Myocyte (in vitro differentiated cells): ENCODE results near the gene RUNX1. TPM values are rescaled to one million over a fixed set of nuclear protein-coding genes. Genes with fewer than 3 reads are reported as not detected.
A peak's percentile ranks its signal among the peaks of the same experiment; 100 is the strongest.

Experiments
- DNase-seq: peaks from one replicate; pipeline ENCODE4 v3.0.0-alpha.2; 2012; ENCODE audit warnings: low read depth
- total RNA-seq: library from RNA; depleted of rRNA; stranded (reverse); fragments of >200 nt; gene quantifications from 2 replicates; pipeline ENCODE4 v1.2.3, GENCODE V29; 2014

The RUNX1 gene
- total RNA-seq, 1 donor from 2014 or later = 166 TPM

DNA sequence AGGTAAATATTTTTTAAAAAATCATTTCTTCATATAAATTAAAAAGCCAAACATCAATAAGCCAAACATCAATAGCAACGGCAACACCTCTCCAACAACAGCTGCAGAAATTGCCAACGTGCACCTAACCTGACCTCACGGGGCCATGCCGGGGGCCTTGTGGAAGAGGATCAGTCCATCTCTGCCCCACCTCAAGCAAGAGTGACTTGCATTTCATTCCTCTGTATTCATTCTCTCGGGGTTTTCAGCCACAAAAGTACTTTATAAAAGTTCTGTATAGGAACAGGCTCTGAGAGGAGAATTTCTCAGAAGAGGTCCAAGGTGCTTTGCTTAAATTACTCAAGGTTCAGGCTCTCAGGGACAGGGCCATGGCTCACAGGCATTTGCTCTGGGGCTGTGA, 100.9 kb downstream of the RUNX1 start:
- no peak for DNase-seq

DNA sequence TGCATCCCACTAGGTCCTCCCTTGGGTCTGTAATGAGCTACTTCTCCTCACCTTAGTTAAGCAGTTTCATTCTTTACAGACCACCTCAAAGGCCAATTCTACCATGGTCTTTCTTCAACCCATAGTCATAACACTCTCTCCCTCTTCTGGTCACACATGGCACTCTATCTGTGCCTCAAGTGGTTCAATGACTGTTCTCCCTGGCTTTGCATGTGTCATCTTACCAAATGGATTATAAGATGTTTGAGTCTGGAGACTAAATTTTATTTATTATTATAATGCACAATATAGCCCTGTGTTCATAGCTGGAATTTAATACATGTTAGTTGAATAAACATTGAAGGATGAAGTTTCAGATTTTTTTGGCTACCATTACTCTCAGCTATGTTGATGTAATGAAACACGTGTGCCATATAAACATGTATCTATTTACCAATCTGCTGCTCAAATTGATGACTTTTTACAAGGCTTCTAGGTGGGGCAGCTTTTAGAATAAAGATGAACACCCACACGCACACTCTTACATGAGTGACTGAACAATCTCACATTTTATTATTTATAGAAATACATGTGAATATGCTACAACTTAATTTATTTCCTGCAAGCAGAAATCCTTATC, 102.1 kb downstream of the RUNX1 start:
- no peak for DNase-seq

DNA sequence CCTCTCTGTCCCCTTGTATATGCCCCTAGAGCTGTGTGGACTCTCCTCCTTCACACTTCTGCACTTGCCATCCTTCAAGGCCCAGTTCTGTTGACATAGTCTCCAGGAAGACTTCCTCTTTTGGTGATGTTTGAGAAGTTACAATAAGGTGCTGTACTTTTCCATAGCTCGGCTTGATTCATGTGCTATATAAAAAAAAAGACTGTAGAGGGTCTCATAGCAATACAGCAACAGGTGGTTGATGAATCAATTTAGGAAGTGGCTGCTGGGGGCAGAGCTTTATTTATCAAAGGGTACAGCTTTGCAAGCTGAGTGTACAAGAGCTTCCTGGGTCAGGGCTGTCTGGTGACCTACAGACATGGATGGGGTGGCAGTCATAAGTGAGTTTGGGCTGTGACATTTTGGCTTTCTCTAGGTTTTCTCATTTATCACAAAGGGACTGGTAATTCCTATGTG, 102.7 kb downstream of the RUNX1 start:
- peak; percentile 29 for DNase-seq

DNA sequence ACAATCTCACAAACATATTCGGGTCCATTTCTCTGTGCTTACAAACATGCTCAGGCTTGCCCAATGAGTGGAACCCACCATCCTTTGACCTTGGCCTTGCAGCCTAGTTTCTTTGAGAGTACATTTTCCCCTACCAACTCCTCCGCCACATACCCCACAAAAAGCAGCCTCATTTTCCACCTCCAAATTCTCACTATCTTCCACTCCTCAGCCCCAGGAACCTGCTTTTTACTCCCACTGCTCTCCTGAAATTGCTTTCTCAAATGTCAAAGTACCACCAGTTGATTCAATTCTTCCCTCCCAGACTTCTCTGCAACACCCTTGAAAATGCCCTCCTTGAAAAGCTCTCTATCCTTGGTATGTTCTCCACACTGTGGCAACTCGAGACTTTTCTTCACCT, 103.8 kb downstream of the RUNX1 start:
- no peak for DNase-seq

DNA sequence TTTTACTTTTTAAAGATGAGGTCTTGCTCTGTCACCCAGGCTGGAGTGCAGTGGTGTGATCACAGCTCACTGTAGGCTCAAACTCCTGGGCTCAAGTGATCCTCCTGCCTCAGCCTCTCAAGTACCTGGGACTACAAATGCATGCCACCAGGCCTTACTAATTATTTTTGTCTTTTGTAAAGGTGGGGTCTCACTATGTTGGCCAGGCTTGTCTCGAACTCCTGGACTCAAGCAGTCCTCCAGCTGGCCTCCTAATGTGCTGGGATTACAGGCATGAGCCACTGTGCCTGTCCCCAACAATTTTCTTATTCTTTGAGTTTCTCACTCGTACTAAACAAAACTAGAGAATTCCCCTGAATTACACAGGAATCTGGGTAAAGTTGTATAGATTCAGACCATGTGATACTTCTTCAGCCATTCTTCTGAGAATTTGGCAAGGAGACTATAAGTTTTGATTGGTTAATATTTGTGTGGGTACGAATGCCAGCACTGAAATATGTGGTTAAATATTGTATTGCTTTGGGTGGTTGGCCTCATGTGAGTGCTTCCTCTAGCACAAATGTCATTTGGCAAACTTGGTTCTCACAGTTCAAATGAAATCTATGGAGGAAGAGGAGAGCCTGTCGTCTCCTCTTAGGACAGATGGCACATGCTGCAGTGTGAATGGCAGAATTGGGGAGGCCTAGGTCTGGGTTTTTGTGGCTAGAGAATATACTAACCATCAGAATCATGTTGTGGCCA, 104.9 kb downstream of the RUNX1 start:
- DNase-seq = no peak

DNA sequence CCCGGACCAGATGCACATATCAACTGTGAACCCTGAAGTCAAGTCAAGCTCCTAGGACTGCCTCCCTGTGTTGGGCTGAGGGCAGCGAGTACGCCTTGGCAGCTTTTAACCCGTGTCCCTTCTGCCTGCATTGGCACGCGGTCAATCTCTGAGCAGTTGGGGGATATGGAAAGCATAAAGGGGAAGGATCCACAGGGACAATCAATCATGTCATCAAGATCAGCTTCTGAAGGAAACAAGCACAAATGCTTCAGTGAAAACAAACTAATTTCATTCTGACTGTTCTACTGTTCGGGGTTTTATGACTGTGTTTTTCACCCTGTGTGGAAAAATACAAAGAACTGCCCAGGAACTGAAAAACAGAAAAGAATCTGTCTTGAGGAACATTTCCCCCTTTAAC, 106.2 kb downstream of the RUNX1 start:
- no peak for DNase-seq

DNA sequence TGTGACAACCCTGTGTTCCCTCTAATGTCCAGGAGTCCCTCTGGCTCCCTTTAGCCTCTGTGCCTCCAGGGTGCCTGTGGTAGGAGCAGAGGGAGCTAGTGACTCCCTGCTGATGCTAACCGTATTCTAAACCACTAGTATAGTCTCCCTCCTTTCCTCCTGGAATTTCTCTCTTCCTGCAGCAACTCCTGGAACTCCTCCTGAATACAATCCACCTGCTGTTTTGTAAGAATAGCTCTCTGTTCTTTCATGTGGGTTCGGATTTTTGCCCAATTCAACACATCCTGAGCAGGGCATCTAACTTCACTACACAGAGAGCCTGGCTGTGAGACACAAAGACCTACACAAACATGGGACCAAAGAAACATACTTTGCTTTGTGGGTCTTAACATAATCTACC, 107.9 kb downstream of the RUNX1 start:
- no peak for DNase-seq

DNA sequence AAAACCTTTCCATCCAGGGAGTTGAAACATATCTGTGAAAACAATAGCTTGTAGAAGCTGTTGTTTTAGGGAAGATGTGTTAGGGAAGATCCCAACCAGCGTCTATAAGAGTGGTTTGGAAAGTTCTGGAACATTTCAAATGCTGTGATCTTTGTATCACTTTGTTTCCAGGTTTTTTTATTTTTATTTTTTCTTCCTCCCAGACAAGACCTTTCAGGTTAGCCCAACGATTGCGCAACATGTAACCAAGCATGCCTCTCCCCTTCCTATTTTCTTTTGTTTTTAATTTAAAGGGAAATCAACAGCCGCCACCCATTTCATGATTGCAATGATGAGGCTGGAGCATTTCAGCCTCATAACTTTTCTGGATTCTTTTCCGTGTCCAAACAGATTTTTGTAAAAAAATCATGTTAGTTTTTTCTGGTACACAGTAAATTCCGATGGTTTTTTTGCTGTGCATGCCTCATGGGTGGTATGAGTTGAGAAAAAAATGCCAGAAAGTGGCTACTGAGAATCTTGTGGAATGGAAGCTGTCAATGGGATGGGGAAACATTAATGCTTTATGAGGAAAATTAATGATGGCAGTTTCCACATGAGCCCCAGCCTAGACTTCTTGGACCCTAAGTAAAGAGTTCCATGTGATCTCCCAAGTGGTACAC, 109.3 kb downstream of the RUNX1 start:
- no peak for DNase-seq

DNA sequence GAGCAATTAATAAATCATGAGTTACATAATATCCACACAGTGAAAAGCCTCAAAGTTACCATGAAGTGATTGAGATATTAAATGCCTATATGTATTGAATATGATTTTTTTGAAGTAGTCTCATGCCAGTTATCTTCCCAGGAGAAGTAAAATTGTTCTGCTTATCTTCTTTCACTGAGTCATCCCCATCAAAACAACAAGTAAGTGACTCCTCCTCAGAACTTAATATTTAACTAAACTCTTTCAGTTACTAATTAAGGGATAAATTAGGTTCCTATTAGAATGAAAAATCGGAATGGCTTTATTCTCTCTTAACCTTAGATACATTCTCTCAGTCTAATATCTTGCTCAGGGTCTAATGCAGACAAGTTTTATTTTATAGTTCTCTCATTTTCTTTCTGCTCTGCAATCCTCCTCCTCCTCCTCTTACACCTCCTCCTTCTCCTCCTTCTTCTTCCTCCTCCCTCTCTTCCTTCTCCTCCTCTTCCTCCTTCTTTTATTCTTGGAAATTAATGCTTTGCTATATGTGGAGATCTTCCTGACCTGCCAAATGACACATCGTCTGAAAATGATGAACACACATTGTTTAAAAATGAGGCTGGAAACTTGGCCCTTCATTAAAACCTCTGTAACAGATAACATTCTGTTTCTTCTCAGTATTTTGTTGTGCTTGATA, 110.9 kb downstream of the RUNX1 start:
- no peak for DNase-seq

DNA sequence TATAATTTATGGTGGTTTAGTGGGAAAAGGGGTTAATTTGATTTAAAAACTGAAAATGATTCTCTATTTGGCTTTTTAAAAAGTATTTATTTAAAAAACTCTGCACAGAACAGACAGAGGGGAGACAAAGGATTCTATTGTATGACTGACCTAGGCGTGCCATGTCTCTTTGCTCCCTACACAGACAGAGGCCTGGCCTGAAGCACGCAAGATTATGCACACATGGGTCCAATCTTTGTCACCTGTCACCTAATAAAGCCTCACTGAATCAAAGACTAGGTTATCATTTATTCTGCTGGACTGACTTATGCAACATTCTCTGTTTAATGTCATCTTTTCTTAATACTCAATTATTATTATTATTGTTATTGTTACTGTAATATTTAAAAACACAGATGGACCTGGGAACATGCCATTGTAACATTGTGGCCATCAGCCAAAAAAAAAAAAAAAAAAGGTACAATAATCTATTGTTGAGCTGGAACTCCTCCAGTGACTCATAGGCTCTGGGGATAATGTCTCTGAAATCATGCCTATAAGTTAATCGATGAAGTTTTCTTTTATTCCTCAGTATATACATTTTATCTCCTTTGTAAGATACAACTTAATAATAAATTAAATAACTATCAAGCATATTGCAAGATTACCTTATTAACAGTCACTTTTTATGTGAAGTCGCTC, 112.1 kb downstream of the RUNX1 start:
- DNase-seq = no peak

DNA sequence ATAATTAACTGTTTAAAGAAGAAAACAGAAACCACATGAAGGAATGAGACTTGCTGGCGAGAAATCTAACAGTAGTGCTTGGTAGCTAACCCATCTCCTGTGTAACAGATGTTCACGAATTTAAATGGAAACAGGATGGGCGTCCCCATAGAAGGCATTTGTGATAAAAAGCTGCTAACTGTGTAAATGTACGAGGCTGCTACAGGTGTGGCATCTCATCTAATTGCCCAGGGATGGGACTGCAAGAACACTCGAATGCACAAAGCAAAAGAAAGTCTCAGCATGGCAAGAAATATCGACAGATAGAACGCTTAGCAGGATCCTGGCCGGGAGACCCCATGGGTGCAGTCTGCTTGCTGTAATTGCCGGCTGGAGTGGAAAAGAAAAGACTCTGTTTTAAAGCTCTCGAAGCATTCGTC, 112.7 kb downstream of the RUNX1 start:
- no peak for DNase-seq

DNA sequence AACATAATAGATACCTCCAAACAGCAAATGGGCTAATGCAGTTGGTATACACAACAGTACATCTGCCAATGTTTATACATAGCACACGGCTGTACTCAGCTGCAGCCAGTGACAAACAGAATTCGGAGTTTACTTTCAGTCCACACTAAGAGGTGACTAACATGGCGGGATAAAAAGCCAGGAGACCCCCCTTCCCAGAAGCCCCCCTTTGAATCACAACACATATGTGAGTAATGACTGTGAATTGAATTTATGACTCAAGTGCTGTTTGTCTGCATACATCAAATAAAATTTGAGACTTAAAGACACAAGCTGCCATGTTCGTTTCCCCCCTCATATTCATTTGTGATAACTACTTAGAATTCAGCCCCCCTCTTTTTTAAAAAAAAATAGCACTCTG, 113.2 kb downstream of the RUNX1 start:
- DNase-seq = no peak

DNA sequence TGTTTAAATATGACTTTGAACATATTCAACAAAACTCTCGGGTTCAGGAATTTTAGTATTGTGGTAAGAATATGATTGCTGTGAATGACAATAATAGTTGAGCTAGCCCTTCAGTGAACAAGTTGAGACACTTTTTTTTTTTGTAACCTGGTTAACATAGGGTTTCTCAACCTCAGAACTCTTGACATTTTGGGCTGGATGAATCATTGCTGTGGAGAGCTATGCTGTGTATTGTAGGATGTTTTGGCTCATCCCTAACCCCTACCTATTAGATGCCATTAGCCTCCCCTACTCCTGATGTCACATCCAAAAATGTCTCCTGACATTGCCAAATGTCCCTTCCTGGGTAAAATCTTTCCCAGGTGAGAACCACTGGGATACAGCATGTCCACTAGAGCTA, 113.7 kb downstream of the RUNX1 start:
- no peak for DNase-seq

DNA sequence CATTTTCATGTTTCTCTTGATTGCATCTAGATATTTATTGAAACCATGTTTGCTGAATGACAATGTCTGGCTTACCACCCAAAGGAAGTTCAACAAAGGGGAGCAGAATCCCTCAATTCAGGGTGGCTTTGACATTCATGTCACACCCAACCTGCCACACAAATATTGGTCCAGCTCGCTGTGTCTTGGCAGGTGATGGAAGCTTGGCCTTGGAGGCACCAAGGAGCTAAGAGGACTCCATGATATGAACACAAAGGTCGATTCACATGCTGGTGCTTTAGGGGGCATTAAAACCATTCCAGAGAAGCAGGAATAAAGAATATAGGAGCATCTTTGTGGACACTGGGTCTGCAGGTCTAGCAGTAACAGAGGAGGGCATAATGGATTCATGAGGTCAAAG, 114.8 kb downstream of the RUNX1 start:
- no peak for DNase-seq

DNA sequence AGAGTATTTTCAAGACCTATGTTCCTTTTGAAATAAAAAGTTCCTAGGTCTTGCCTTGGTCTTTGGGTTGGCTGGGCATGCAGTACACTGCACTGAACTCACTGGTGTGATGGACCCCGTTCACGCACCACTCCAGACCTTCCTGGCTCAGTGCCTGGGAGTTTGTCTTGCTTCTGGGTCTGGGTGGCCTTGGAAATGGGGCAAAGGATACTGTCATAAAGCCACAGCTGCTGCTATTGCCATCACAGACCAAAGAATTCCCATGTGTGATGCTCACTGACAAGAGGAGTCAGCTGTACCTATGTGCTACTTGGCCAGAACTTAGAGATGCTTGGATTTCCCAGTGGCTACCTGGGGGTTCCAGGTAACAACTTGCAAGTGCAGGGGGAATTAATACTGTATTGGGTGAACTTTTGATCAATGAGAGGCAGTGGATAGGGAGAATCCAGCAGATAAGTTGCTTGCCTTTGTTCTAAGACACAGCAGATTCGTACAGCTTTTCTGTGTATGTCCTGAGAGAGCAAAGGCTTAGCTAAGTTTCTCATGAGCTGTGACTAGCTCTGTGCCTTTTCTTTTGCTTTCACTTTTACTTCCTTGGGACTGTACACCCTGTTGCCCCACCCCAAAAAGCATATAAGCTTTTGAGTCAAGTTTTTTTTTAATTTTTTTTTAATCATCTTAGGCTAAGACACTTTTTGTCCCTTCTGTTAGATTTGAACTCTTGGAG, 115.3 kb downstream of the RUNX1 start:
- peak; percentile 40 for DNase-seq

DNA sequence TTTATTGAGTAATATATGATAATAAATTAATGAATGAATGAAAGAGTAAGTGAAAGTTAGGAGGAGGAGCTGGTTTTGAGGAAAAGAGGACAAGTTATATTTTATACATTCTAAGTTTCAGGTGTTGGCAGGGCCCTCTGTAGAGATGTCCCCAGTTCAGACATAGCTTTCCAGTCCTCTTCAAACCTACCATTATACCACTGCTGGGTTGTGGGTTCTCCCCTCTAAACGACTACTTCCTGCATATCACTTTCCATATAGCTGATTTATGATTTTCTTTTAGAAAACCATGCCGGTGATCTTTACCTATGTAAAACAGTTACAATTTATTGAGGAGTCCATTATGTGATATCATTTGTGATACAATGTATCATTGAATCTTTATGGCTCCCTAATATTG, 116.9 kb downstream of the RUNX1 start:
- no peak for DNase-seq

DNA sequence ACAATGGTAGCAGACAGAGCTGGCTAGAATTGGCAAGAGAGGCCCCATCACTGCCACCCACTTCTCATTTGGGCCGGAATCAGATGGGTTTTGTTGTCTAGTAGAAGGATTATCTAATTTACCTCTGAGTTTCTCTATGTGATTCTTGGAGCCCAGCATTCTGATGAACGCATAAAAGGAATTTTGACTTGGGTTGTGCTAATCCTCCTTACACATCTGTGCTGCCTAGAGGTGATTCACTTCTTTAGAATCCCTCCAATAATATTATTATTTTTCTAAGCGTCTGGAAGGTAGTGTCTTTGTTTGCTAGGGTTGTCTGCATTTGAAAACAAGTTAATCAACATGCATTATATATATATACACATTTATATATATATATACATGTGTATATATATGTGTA, 118.1 kb downstream of the RUNX1 start:
- no peak for DNase-seq

DNA sequence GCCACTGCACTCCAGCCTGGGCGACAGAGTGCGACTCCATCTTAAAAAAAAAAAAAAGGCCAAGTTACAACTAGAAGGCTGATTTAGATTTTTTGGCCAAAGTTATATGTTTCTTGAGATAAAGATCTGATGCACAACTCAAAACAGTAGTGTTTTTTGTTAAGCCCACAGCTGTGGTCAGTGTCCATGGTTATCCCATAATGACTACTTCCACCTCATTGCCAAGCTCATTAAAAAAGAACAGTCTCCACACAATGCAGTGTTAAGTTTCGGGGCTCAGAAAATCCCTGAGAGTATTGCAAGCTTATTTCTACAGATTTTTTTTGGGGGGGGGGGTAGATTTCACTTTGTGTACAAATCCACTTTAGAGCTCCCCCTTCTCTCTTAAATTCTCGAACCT, 120.5 kb downstream of the RUNX1 start:
- no peak for DNase-seq

DNA sequence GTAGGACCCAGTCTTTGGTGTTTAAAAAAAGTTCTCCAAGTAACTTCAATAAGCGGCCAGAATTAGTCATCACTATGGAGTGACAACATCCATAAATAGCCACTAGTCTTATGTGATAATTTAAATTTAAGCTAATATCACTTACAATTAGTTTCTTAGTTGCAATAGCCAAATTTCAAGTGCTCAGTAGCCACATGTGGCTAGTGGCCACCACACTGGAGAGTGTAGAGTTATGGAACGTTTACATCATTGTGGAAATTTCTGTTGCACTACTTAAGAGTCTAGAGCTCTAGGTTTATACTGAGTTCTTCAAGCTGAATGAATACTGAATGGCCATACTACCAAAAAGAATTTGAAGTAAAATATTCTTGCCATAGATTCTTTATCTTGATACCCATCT, 121.1 kb downstream of the RUNX1 start:
- no peak for DNase-seq

DNA sequence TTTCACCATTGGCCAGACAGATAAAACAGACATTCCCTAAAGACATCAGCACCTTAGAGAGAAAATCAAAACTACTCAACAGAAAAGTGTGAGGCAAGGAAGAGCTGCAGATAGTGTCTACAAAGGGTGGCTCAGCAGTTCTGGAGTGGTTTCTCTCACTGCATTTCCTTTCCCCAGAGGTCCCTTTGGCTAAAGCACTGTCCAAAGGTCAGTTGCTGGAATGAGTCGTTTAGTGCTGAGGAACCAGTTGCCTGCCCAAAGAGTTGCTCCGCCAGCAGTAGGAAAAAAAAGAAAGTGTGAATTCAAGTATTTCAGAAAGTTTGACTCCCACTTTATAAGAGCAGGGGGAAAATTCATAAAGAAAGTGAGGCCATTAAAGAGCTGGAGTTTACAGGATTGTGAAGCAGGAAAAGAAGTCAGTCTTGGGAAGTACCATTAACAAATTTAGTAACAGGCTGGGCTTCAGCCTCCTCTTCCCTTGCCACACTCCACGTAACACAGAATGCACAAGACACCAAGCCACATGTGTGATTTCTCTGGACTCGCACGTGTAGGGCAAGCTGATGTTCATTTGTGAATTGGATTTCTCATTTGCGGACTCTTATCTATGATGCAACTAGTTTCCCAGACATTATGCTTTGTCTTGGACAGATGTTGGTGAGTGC, 122.2 kb downstream of the RUNX1 start:
- peak; percentile 47 for DNase-seq
